Neural cell (in vitro differentiated cells): Measurements from ENCODE around the gene THBS2. TPM values are rescaled to one million over a fixed set of nuclear protein-coding genes. Genes with fewer than 3 reads are reported as not detected.

Experiments
- H2AFZ ChIP-seq: fragments of 200-600, 300-800 bp; sonication (generic), shearing (Covaris generic); 2 replicates; pipeline ENCODE4 v1.6.0; 2014; ENCODE audit warnings: low read depth, mild to moderate bottlenecking, antibody characterized with exemption, low read length, moderate library complexity
- H3F3A ChIP-seq: fragments of 200-600 bp; shearing (Covaris generic); 2 replicates; pipeline ENCODE4 v1.6.1; 2016; ENCODE audit warnings: mild to moderate bottlenecking, moderate library complexity, mixed read lengths, antibody characterized with exemption, low read length; ENCODE audit not compliant: insufficient read depth, poor library complexity, severe bottlenecking
- H3K27ac ChIP-seq: fragments of 200-600, 300-800 bp; sonication (generic), shearing (Covaris generic); 2 replicates; pipeline ENCODE4 v1.5.1; 2014; ENCODE audit warnings: mild to moderate bottlenecking, low read length, moderate library complexity
- H3K27me3 ChIP-seq: fragments of 300-800, 200-600 bp; sonication (generic), shearing (Covaris generic); 2 replicates; pipeline ENCODE4 v1.6.0; 2014; ENCODE audit warnings: mild to moderate bottlenecking, low read depth, low read length, moderate library complexity; ENCODE audit not compliant: insufficient read depth
- H3K36me3 ChIP-seq: fragments of 300-800, 200-600 bp; sonication (generic), shearing (Covaris generic); 2 replicates; pipeline ENCODE4 v1.5.1; 2014; ENCODE audit warnings: mild to moderate bottlenecking, antibody characterized with exemption, low read length, moderate library complexity; ENCODE audit not compliant: insufficient read depth
- H3K4me2 ChIP-seq: fragments of 300-800, 200-600 bp; sonication (generic), shearing (Covaris generic); 2 replicates; pipeline ENCODE4 v1.6.0; 2014; ENCODE audit warnings: mild to moderate bottlenecking, low read length
- H3K4me3 ChIP-seq: fragments of 300-800, 200-600 bp; sonication (generic), shearing (Covaris generic); 2 replicates; pipeline ENCODE4 v1.5.1; 2014; ENCODE audit warnings: mild to moderate bottlenecking, low read length, moderate library complexity
- H3K79me2 ChIP-seq: fragments of 200-600 bp; shearing (Covaris generic); replicated peaks from 2 replicates; pipeline ENCODE4 v1.6.0; 2014; ENCODE audit warnings: mild to moderate bottlenecking, low read length, moderate library complexity; ENCODE audit not compliant: insufficient read depth
- H3K9ac ChIP-seq: fragments of 300-800, 200-600 bp; sonication (generic), shearing (Covaris generic); 2 replicates; pipeline ENCODE4 v1.6.1; 2016; ENCODE audit warnings: mild to moderate bottlenecking, low read length, mixed read lengths
- H3K9me2 ChIP-seq: fragments of 200-600 bp; shearing (Covaris generic); 2 replicates; pipeline ENCODE4 v1.6.1; 2016; ENCODE audit warnings: mild to moderate bottlenecking, low read length, mixed read lengths; ENCODE audit not compliant: insufficient read depth
- H3K9me3 ChIP-seq: fragments of 200-600, 300-800 bp; sonication (generic), shearing (Covaris generic); 2 replicates; pipeline ENCODE4 v1.6.1; 2016; ENCODE audit warnings: mild to moderate bottlenecking, mixed run types, low read length, moderate library complexity, mixed read lengths
- H4K20me1 ChIP-seq: fragments of 200-600 bp; shearing (Covaris generic); 2 replicates; pipeline ENCODE4 v1.6.1; 2016; ENCODE audit warnings: mild to moderate bottlenecking, mixed run types; ENCODE audit not compliant: insufficient read depth
- CTCF ChIP-seq: fragments of 450-650 bp; IDR thresholded peaks from 2 replicates; pipeline ENCODE4 v1.5.1; 2014; ENCODE audit warnings: antibody characterized with exemption, mild to moderate bottlenecking, moderate library complexity; ENCODE audit not compliant: poor library complexity, severe bottlenecking
- EP300 ChIP-seq: fragments of 450-650 bp; conservative IDR thresholded peaks from 2 replicates; pipeline ENCODE4 v1.6.1; 2014; ENCODE audit warnings: antibody characterized with exemption, mild to moderate bottlenecking, moderate library complexity; ENCODE audit not compliant: poor library complexity, severe bottlenecking
- EZH2 ChIP-seq: fragments of 200-600, 300-800 bp; shearing (Covaris generic), sonication (generic); IDR thresholded peaks from 2 replicates; pipeline ENCODE4 v1.6.1; 2014; ENCODE audit warnings: antibody characterized with exemption, low read length, borderline replicate concordance, mild to moderate bottlenecking; ENCODE audit not compliant: insufficient read depth, poor library complexity, severe bottlenecking
- MXI1 ChIP-seq: fragments of 450-650 bp; conservative IDR thresholded peaks from 2 replicates; pipeline ENCODE4 v1.6.1; 2014; ENCODE audit warnings: antibody characterized with exemption, mild to moderate bottlenecking; ENCODE audit not compliant: poor library complexity, severe bottlenecking
- POLR2AphosphoS5 ChIP-seq: IDR thresholded peaks from 2 replicates; pipeline ENCODE4 v1.6.1; 2012
- RAD21 ChIP-seq: fragments of 450-650 bp; conservative IDR thresholded peaks from 2 replicates; pipeline ENCODE4 v1.6.1; 2014; ENCODE audit warnings: antibody characterized with exemption, mild to moderate bottlenecking, moderate library complexity
- REST ChIP-seq: IDR thresholded peaks from 2 replicates; pipeline ENCODE4 v1.6.1; 2012; ENCODE audit warnings: borderline replicate concordance
- SMC3 ChIP-seq: fragments of 450-650 bp; conservative IDR thresholded peaks from 2 replicates; pipeline ENCODE4 v1.6.1; 2014; ENCODE audit warnings: antibody characterized with exemption, mild to moderate bottlenecking, moderate library complexity; ENCODE audit not compliant: poor library complexity
- TAF1 ChIP-seq: IDR thresholded peaks from 2 replicates; pipeline ENCODE4 v1.6.1; 2012; ENCODE audit warnings: low read depth
- polyA plus RNA-seq: library from polyadenylated mRNA; depleted of rRNA; stranded (reverse); fragments of >200 nt; gene quantifications from 2 replicates; pipeline ENCODE4 v1.2.3, GENCODE V29; 2014

The THBS2 gene
- polyA plus RNA-seq, 1 donor from 2014 or later = 0.88 TPM

- no peaks in the 10 kb centered on the region for H3K27me3 ChIP-seq
- no peaks in the 10 kb centered on the region for H3K9me2 ChIP-seq
- no peak overlapping the region for H3K27ac ChIP-seq
- H3K36me3 ChIP-seq = no peaks in the 10 kb centered on the region
- TF ChIP-seq TAF1 (no peak), REST (no peak), CTCF (no peak)
- no peaks in the 10 kb centered on the region for H3F3A ChIP-seq
- H3K79me2 ChIP-seq = no peaks in the 10 kb centered on the region
- H2AFZ ChIP-seq = no peak overlapping the region
- H4K20me1 ChIP-seq = no peaks in the 10 kb centered on the region
- no peaks in the 10 kb centered on the region for H3K9me3 ChIP-seq
- H3K4me2 ChIP-seq = no peak overlapping the region
- no peak overlapping the region for H3K9ac ChIP-seq
- no peak overlapping the region for H3K4me3 ChIP-seq
Measured at GRCh38 chr6:169227116-169227515, 26.5 kb downstream of the THBS2 start.

GRCh38 chr6:169225887-169226286 is 27.8 kb downstream of the THBS2 start:
- no peaks in the 10 kb centered on the region for H3K36me3 ChIP-seq

More at GRCh38 chr6:169225887-169226286, 27.8 kb downstream of the THBS2 start:
- H3K9ac ChIP-seq = no peak overlapping the region
- no peaks in the 10 kb centered on the region for H3K9me3 ChIP-seq
- H3K27ac ChIP-seq = no peak overlapping the region
- H3F3A ChIP-seq = no peaks in the 10 kb centered on the region
- H3K27me3 ChIP-seq = no peaks in the 10 kb centered on the region
- no peaks in the 10 kb centered on the region for H4K20me1 ChIP-seq
- no peak overlapping the region for H3K4me2 ChIP-seq
- no peaks in the 10 kb centered on the region for H3K9me2 ChIP-seq
- no peak overlapping the region for H3K4me3 ChIP-seq
- TF ChIP-seq TAF1 (no peak), CTCF (no peak), POLR2AphosphoS5 (no peak), EZH2 (no peak), SMC3 (no peak), MXI1 (no peak), EP300 (no peak), RAD21 (no peak), REST (no peak)
- H2AFZ ChIP-seq = no peak overlapping the region
- no peaks in the 10 kb centered on the region for H3K79me2 ChIP-seq
